Measurements from ENCODE around the gene SLC39A10.

SLC39A10 gene

GRCh38 chr2:195620501-195620900 lies 36.5 kb upstream of the SLC39A10 start:
- no peak for TF ChIP-seq CTCF (IDR thresholded peaks at IDR 0.05; ENCODE audit: extremely low read depth, missing control alignments)
- no peak for DNase-seq (ENCODE audit: low spot score)

GRCh38 chr2:195622966-195623365 lies 34.1 kb upstream of the SLC39A10 start:
- TF ChIP-seq CTCF (IDR thresholded peaks at IDR 0.05; ENCODE audit: extremely low read depth, missing control alignments) = no peak
- DNase-seq (ENCODE audit: low spot score) = no peak

- no peak for TF ChIP-seq CTCF (IDR thresholded peaks at IDR 0.05; ENCODE audit: extremely low read depth, missing control alignments)
- DNase-seq (ENCODE audit: low spot score) = no peak
These were observed 30.5 kb upstream of the SLC39A10 start for GRCh38 chr2:195626507-195626906.

GRCh38 chr2:195628666-195629065 lies 28.4 kb upstream of the SLC39A10 start:
- no peak for DNase-seq (ENCODE audit: low spot score)
- TF ChIP-seq CTCF (IDR thresholded peaks at IDR 0.05; ENCODE audit: extremely low read depth, missing control alignments) = no peak

GRCh38 chr2:195632856-195633572 lies 24.0 kb upstream of the SLC39A10 start:
- DNase-seq (ENCODE audit: low spot score) = no peak
- TF ChIP-seq CTCF (IDR thresholded peaks at IDR 0.05; ENCODE audit: extremely low read depth, missing control alignments) = no peak

- DNase-seq (ENCODE audit: low spot score) = no peak
- TF ChIP-seq CTCF (IDR thresholded peaks at IDR 0.05; ENCODE audit: extremely low read depth, missing control alignments) = no peak
These were observed 23.5 kb upstream of the SLC39A10 start for GRCh38 chr2:195633573-195633870.

GRCh38 chr2:195633974-195634373 lies 23.1 kb upstream of the SLC39A10 start:
- TF ChIP-seq CTCF (IDR thresholded peaks at IDR 0.05; ENCODE audit: extremely low read depth, missing control alignments) = no peak
- DNase-seq (ENCODE audit: low spot score) = no peak

Data from GM20000 (cell line).